Measurements from ENCODE around the gene GSX1.

Gene GSX1

GRCh38 chr13:27830010-27830409 lies 37.7 kb downstream of the GSX1 start:
- DNase-seq: peak; percentile 42 to 70
- TF ChIP-seq GATA1 (IDR thresholded peaks at IDR 0.05; ENCODE audit: low read depth, low read length) (no peak), POLR2A (IDR thresholded peaks at IDR 0.05; ENCODE audit: low read length) (no peak)

GRCh38 chr13:27833206-27833605 lies 40.9 kb downstream of the GSX1 start:
- TF ChIP-seq POLR2A (IDR thresholded peaks at IDR 0.05; ENCODE audit: low read length) (no peak), GATA1 (IDR thresholded peaks at IDR 0.05; ENCODE audit: low read depth, low read length) (no peak)
- DNase-seq: no peak

GRCh38 chr13:27834095-27834494 lies 41.8 kb downstream of the GSX1 start:
- TF ChIP-seq GATA1 (IDR thresholded peaks at IDR 0.05; ENCODE audit: low read depth, low read length) (no peak), POLR2A (IDR thresholded peaks at IDR 0.05; ENCODE audit: low read length) (no peak)
- DNase-seq: no peak

GRCh38 chr13:27835799-27836198 lies 43.5 kb downstream of the GSX1 start:
- DNase-seq: no peak
- TF ChIP-seq POLR2A (IDR thresholded peaks at IDR 0.05; ENCODE audit: low read length) (no peak), GATA1 (IDR thresholded peaks at IDR 0.05; ENCODE audit: low read depth, low read length) (no peak)

- no peak for DNase-seq
- TF ChIP-seq GATA1 (IDR thresholded peaks at IDR 0.05; ENCODE audit: low read depth, low read length): no peak
- TF ChIP-seq POLR2A (IDR thresholded peaks at IDR 0.05; ENCODE audit: low read length): no peak
Observed at GRCh38 chr13:27839809-27840467, 47.7 kb downstream of the GSX1 start.

- no peak for TF ChIP-seq POLR2A (IDR thresholded peaks at IDR 0.05; ENCODE audit: low read length)
- no peak for TF ChIP-seq GATA1 (IDR thresholded peaks at IDR 0.05; ENCODE audit: low read depth, low read length)
- DNase-seq: peak in 1 of 2 experiments; percentile 10
Observed at GRCh38 chr13:27842571-27842970, 50.3 kb downstream of the GSX1 start.

Data from erythroblast (primary cell).